Uterus (tissue), 4 donors: ENCODE results near the gene MAD1L1. TPM values are rescaled to one million over a fixed set of nuclear protein-coding genes. Genes with fewer than 3 reads are reported as not detected.
A peak's percentile ranks its signal among the peaks of the same experiment; 100 is the strongest.

ENCODE experiments used
- DNase-seq, 2 donors: peaks; one replicate each; pipeline ENCODE4 v3.0.0-alpha.2; 2019 to 2020
- H3K27ac ChIP-seq, 2 donors: fragments of 200-600 bp; sonication (generic); 1 replicate in 1 of 2; 2 replicates in 1 of 2; pipeline ENCODE4 v1.5.1; 2016 to 2018
- H3K27me3 ChIP-seq, 2 donors: fragments of 200-600 bp; sonication (generic); one replicate each; pipeline ENCODE4 v1.5.1; 2018 to 2019; ENCODE audit warnings: control low read depth in 1 of 2
- H3K36me3 ChIP-seq, 2 donors: fragments of 200-600 bp; sonication (generic); one replicate each; pipeline ENCODE4 v1.5.1; 2019; ENCODE audit warnings: control low read depth in 1 of 2
- H3K4me1 ChIP-seq, 2 donors: fragments of 200-600 bp; sonication (generic); one replicate each; pipeline ENCODE4 v1.5.1; 2018 to 2019; ENCODE audit warnings: control low read depth in 1 of 2
- H3K4me3 ChIP-seq, 2 donors: fragments of 200-600 bp; sonication (generic); 1 replicate in 1 of 2; 2 replicates in 1 of 2; pipeline ENCODE4 v1.5.1; 2018 to 2019; ENCODE audit warnings: mild to moderate bottlenecking in 1 of 2
- H3K9me3 ChIP-seq, 2 donors: fragments of 200-600 bp; sonication (generic); one replicate each; pipeline ENCODE4 v1.5.1; 2019; ENCODE audit warnings: control low read depth in 1 of 2
- POLR2A ChIP-seq, 2 donors: fragments of 450-650 bp; IDR thresholded peaks; one replicate each; pipeline ENCODE4 v1.6.1; 2016; ENCODE audit warnings: antibody characterized with exemption in 2 of 2, mild to moderate bottlenecking in 1 of 2, moderate library complexity in 1 of 2
- intact Hi-C: fragments of 100-400 bp; cut with DNase I; formaldehyde crosslinking; loops from one replicate; pipeline ENCODE4 v1.15.1; 2023; ENCODE audit warnings: low total_unique reads
- total RNA-seq, 4 donors: library from RNA; depleted of rRNA in 3 of 4; stranded (reverse); fragments of >200 nt in 3 of 4; gene quantifications; one replicate each; pipeline versions ENCODE4 v1.1.0 to v1.2.4, GENCODE V29; 2014 to 2023
- TF ChIP-seq, protein P1 (sequence below), 4 experiments: fragments of 200-600 bp in 2 of 4; fragments of 450-650 bp in 2 of 4; sonication (generic) in 2 of 4; IDR thresholded peaks; one replicate each; pipeline ENCODE4 v1.5.1; 2016 to 2019; ENCODE audit warnings: antibody characterized with exemption in 4 of 4, mild to moderate bottlenecking in 2 of 4, moderate library complexity in 1 of 4
- donor health status: DM: yes; HTN: yes; CAD: no.

The MAD1L1 gene
- total RNA-seq, 4 donors from 2014 or later = 13.3 to 37.4 (median 33.1) TPM

GRCh38 chr7:2005786-2006185, 227.0 kb downstream of the MAD1L1 start:
- Histone ChIP-seq H3K4me1 (no peaks in the 10 kb centered on the region), H3K9me3 (no peaks in the 10 kb centered on the region), H3K36me3 (no peaks in the 10 kb centered on the region), H3K4me3 (no peak overlapping the region), H3K27ac (no peak overlapping the region), H3K27me3 (no peaks in the 10 kb centered on the region)
- TF ChIP-seq POLR2A (IDR thresholded peaks at IDR 0.05) = no peak
- TF ChIP-seq, protein P1, sequence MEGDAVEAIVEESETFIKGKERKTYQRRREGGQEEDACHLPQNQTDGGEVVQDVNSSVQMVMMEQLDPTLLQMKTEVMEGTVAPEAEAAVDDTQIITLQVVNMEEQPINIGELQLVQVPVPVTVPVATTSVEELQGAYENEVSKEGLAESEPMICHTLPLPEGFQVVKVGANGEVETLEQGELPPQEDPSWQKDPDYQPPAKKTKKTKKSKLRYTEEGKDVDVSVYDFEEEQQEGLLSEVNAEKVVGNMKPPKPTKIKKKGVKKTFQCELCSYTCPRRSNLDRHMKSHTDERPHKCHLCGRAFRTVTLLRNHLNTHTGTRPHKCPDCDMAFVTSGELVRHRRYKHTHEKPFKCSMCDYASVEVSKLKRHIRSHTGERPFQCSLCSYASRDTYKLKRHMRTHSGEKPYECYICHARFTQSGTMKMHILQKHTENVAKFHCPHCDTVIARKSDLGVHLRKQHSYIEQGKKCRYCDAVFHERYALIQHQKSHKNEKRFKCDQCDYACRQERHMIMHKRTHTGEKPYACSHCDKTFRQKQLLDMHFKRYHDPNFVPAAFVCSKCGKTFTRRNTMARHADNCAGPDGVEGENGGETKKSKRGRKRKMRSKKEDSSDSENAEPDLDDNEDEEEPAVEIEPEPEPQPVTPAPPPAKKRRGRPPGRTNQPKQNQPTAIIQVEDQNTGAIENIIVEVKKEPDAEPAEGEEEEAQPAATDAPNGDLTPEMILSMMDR (IDR thresholded peaks at IDR 0.05) = no peak
- peak; percentile 4 to 6 for DNase-seq
- intact Hi-C loops = no loop called here

GRCh38 chr7:2004841-2005725, 227.7 kb downstream of the MAD1L1 start:
- Histone ChIP-seq H3K27me3 (no peaks in the 10 kb centered on the region), H3K9me3 (no peaks in the 10 kb centered on the region), H3K4me1 (no peaks in the 10 kb centered on the region), H3K27ac (no peak overlapping the region), H3K4me3 (no peak overlapping the region), H3K36me3 (no peaks in the 10 kb centered on the region)
- TF ChIP-seq, protein P1 (IDR thresholded peaks at IDR 0.05) = no peak
- TF ChIP-seq POLR2A (IDR thresholded peaks at IDR 0.05) = no peak
- intact Hi-C loops = no loop called here
- peak; percentile 9 to 11 for DNase-seq

DNA sequence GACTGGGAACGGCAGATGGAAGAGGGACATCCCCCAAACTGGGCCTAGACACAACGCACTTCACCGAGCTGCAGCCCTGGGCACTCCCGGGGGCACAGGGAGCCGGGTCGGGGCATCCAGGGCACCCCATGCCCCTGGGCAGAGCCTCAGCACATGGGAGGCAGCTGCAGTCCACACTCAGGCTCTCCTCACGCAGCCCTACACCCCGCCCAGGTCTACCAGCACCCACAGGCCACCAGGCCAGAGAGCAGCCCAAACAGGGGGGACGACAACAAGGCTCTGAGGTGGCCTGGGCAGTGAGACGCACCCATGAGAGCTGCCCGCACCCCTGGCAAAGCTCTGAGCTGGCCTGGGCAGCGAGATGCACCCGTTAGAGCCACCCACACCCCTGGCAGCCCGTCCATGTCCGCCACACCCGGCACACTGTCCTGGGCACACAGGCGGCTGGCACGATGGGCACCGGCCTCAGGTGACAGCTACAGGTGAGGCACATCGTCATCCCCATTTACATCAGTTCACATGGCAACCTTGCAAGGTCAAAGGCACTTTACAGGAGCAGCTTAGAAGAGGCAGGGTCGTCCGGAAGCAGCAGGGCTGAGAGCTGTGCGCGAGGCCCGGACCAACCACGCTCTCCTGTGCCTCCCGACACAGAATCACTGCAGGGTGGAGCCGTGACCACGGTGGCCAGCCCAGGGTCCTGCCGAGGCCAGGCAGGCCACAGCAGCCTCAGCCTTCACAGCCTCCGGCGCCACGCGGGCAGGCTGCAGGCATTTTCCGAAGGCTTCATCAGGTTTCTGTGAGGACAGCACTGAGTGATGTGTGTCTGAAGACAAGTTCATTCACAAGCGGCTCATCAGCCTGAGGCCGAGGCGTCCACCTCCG, 228.6 kb downstream of the MAD1L1 start:
- DNase-seq = peak; percentile 8 to 10
- no peaks in the 10 kb centered on the region for H3K27me3 ChIP-seq
- intact Hi-C loops = no loop called here
- no peak overlapping the region for H3K4me3 ChIP-seq
- H3K9me3 ChIP-seq = no peaks in the 10 kb centered on the region
- H3K27ac ChIP-seq = no peak overlapping the region
- no peak for TF ChIP-seq POLR2A (IDR thresholded peaks at IDR 0.05)
- TF ChIP-seq, protein P1 (IDR thresholded peaks at IDR 0.05) = no peak
- no peaks in the 10 kb centered on the region for H3K36me3 ChIP-seq
- no peaks in the 10 kb centered on the region for H3K4me1 ChIP-seq

DNA sequence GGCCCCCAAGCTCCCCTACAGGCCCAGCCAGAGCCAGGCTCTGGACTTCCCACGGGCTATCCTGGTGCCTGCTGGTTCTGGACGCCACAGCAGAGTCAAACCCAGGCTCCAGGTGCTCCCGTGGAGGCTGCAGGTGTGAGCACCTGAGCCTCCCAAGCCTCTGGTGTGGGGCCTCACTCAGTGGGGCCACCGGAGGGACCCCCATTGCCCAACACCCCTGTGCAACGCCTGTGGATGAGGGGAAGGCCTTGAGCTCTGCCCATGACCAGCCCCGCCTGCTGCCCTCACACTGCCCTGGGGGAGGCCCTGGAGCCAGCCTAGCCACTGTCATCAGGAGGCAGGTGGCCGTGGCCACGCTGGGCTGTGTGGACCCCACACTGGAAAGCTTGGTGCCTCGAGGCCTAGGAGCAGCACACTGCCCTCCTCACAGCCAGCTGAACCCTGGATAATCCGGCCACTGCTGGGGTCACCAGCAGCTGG, 229.3 kb downstream of the MAD1L1 start:
- peak in 1 of 2 donors; percentile 6 for DNase-seq
- Histone ChIP-seq H3K27ac (no peak overlapping the region), H3K4me3 (no peak overlapping the region), H3K9me3 (no peaks in the 10 kb centered on the region), H3K27me3 (no peaks in the 10 kb centered on the region), H3K4me1 (no peaks in the 10 kb centered on the region), H3K36me3 (no peaks in the 10 kb centered on the region)
- TF ChIP-seq, protein P1 (IDR thresholded peaks at IDR 0.05) = no peak
- TF ChIP-seq POLR2A (IDR thresholded peaks at IDR 0.05) = no peak
- intact Hi-C loops = no loop called here
